Activated CD4-positive, alpha-beta memory T cell treated with anti-CD3 and anti-CD28 coated beads for 36 hours (primary cell): ENCODE measurements around the gene NXT1. TPM values are rescaled to one million over a fixed set of nuclear protein-coding genes. Genes with fewer than 3 reads are reported as not detected.

Source experiments
- CTCF ChIA-PET: fragments of 350-600 bp; sonication (Branson Sonifier 250); formaldehyde crosslinking; loops from one replicate; lab custom pipeline; 2021; ENCODE audit warnings: antibody characterized with exemption, inconsistent platforms; lab: Charles Lee
- POLR2A ChIA-PET: fragments of 350-600 bp; sonication (Branson Sonifier 250); formaldehyde crosslinking; loops from one replicate; lab custom pipeline; 2021; ENCODE audit warnings: antibody characterized with exemption; lab: Charles Lee
- DNase-seq: peaks from one replicate; pipeline ENCODE4 v3.0.0-alpha.2; 2020
- H3K27ac Mint-ChIP-seq: one replicate; pipeline ENCODE4 v1.8.0; 2021; ENCODE audit warnings: mixed read lengths
- H3K27me3 Mint-ChIP-seq: one replicate; pipeline ENCODE4 v1.8.0; 2021; ENCODE audit warnings: mixed read lengths
- H3K36me3 Mint-ChIP-seq: one replicate; pipeline ENCODE4 v1.8.0; 2021; ENCODE audit warnings: mixed read lengths
- H3K4me1 Mint-ChIP-seq: one replicate; pipeline ENCODE4 v1.8.0; 2021; ENCODE audit warnings: low read depth, mixed read lengths
- H3K4me3 Mint-ChIP-seq: one replicate; pipeline ENCODE4 v1.8.0; 2021; ENCODE audit warnings: mild to moderate bottlenecking, mixed read lengths
- H3K9me3 Mint-ChIP-seq: one replicate; pipeline ENCODE4 v1.8.0; 2021; ENCODE audit warnings: mixed read lengths
- intact Hi-C: fragments of 100-400 bp; cut with micrococcal nuclease; formaldehyde crosslinking; loops from one replicate; pipeline ENCODE4 v1.15.1; 2023
- total RNA-seq, 2 experiments: library from RNA; stranded (reverse); gene quantifications; one replicate each; pipeline ENCODE4 v1.2.3, GENCODE V29; 2021

Gene NXT1
- total RNA-seq, 2 experiments from 2014 or later = 39.0 to 39.3 TPM

DNA sequence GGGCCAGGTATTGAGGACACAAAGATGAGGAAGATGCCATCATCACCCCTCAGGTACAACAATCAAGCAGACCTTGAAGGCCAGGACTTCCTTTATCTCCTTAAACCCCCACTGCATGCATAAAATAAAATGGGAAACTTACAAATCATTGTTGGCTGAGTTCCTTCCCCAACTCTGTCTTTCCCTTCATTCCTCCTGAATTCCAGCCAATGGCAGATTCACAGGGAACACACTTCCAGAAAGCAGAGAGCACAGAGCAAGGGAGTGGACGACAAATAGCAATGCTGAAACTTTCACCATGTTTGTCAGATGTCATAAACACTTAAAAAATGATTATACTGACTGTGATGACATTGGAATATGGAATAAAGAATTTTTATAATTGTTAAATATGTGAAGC lies 37.3 kb upstream of the NXT1 start:
- ChIA-PET POLR2A (no interaction called here), CTCF (no interaction called here)

GRCh38 chr20:23314699-23315098 lies 35.9 kb upstream of the NXT1 start:
- Mint-ChIP-seq H3K27me3 (peaks cover 11% of the 10 kb centered on the region), H3K36me3 (no peaks in the 10 kb centered on the region), H3K9me3 (no peaks in the 10 kb centered on the region), H3K4me3 (no peak overlapping the region), H3K4me1 (no peaks in the 10 kb centered on the region), H3K27ac (no peak overlapping the region)
- intact Hi-C loops = no loop called here
- CTCF ChIA-PET = no interaction called here
- POLR2A ChIA-PET = no interaction called here
- DNase-seq = no peak

More for the DNA sequence above, 37.3 kb upstream of the NXT1 start:
- intact Hi-C loops = no loop called here
- H3K4me3 Mint-ChIP-seq = no peak overlapping the region
- no peaks in the 10 kb centered on the region for H3K9me3 Mint-ChIP-seq
- peaks cover 11% of the 10 kb centered on the region for H3K27me3 Mint-ChIP-seq
- no peak for DNase-seq
- H3K27ac Mint-ChIP-seq = no peak overlapping the region
- H3K36me3 Mint-ChIP-seq = no peaks in the 10 kb centered on the region
- no peaks in the 10 kb centered on the region for H3K4me1 Mint-ChIP-seq

DNA sequence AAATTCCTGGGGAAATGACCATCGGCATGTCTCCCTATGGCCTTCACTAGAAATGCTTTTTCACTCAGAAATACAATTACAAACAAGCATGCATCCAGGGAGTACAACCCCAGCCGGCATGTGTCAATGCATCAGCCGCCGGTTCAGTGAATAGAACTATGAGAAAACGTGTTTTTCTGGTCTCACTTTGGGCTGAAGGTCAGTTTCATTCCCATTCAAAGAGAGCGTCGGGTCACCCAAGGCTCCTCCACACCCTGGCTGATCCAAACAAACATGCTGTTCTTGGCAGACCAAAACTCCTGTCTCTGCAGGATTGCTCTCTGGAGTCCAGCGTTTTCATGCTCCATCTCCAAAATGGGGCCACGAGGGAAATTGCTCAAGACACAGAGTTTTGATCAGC lies 35.5 kb upstream of the NXT1 start:
- Mint-ChIP-seq H3K27me3 (peaks cover 11% of the 10 kb centered on the region), H3K4me1 (no peaks in the 10 kb centered on the region)
- CTCF ChIA-PET = interaction anchor here (1.4 kb wide), 1 partner anchor 127 kb away, joined by 3 read pairs; no protein-coding TSS in a partner anchor

DNA sequence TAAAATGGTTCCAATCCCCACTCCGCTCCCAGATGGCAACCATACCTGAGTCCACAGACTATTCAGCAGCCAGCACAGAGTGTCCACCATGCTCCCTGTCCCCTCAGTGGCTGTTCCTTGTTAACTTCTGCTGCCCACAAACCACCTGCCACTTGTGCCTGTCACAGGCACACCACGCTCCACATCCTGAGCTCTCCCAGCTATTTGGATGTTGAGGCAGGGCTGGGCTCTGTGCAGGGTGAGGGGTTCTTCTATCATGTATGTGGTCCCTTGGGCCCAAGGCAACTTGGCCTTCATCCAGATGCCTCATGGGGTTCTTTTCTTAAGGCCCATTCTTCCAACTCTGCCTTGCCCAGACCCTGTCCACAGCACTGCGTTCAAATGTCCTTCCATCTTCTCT lies 34.0 kb upstream of the NXT1 start:
- intact Hi-C loops = no loop called here

More for the DNA sequence above, 35.5 kb upstream of the NXT1 start:
- Mint-ChIP-seq H3K36me3 (no peaks in the 10 kb centered on the region), H3K4me3 (no peak overlapping the region), H3K9me3 (no peaks in the 10 kb centered on the region), H3K27ac (no peak overlapping the region)
- POLR2A ChIA-PET = no interaction called here
- no peak for DNase-seq
- intact Hi-C loops = no loop called here

GRCh38 chr20:23317081-23317480 lies 33.5 kb upstream of the NXT1 start:
- H3K27me3 Mint-ChIP-seq = peaks cover 3% of the 10 kb centered on the region

More for the DNA sequence above, 34.0 kb upstream of the NXT1 start:
- Mint-ChIP-seq H3K27me3 (peaks cover 4% of the 10 kb centered on the region), H3K36me3 (no peaks in the 10 kb centered on the region), H3K9me3 (no peaks in the 10 kb centered on the region), H3K27ac (no peak overlapping the region), H3K4me1 (no peaks in the 10 kb centered on the region), H3K4me3 (no peak overlapping the region)
- no peak for DNase-seq
- ChIA-PET POLR2A (no interaction called here), CTCF (interaction anchor here (1.4 kb wide), 1 partner anchor 126 kb away, joined by 3 read pairs; no protein-coding TSS in a partner anchor)

GRCh38 chr20:23318347-23318746 lies 32.2 kb upstream of the NXT1 start:
- POLR2A ChIA-PET = no interaction called here
- no peak for DNase-seq
- Mint-ChIP-seq H3K36me3 (no peaks in the 10 kb centered on the region), H3K27ac (no peak overlapping the region), H3K9me3 (no peaks in the 10 kb centered on the region), H3K4me1 (no peaks in the 10 kb centered on the region), H3K27me3 (no peaks in the 10 kb centered on the region), H3K4me3 (no peak overlapping the region)
- intact Hi-C loops = no loop called here
- CTCF ChIA-PET = no interaction called here

More at GRCh38 chr20:23317081-23317480, 33.5 kb upstream of the NXT1 start:
- no peaks in the 10 kb centered on the region for H3K36me3 Mint-ChIP-seq
- intact Hi-C loops = no loop called here
- no peak overlapping the region for H3K4me3 Mint-ChIP-seq
- ChIA-PET CTCF (no interaction called here), POLR2A (no interaction called here)
- no peak for DNase-seq
- H3K9me3 Mint-ChIP-seq = no peaks in the 10 kb centered on the region
- no peaks in the 10 kb centered on the region for H3K4me1 Mint-ChIP-seq
- no peak overlapping the region for H3K27ac Mint-ChIP-seq

GRCh38 chr20:23320317-23320716 lies 30.3 kb upstream of the NXT1 start:
- Mint-ChIP-seq H3K36me3 (no peaks in the 10 kb centered on the region), H3K9me3 (no peaks in the 10 kb centered on the region), H3K27me3 (no peaks in the 10 kb centered on the region), H3K4me1 (no peaks in the 10 kb centered on the region), H3K4me3 (no peak overlapping the region), H3K27ac (no peak overlapping the region)
- DNase-seq = no peak
- CTCF ChIA-PET = interaction anchor here (0.5 kb wide), 1 partner anchor 80 kb away, joined by 3 read pairs; no protein-coding TSS in a partner anchor
- intact Hi-C loops = no loop called here
- POLR2A ChIA-PET = no interaction called here

DNA sequence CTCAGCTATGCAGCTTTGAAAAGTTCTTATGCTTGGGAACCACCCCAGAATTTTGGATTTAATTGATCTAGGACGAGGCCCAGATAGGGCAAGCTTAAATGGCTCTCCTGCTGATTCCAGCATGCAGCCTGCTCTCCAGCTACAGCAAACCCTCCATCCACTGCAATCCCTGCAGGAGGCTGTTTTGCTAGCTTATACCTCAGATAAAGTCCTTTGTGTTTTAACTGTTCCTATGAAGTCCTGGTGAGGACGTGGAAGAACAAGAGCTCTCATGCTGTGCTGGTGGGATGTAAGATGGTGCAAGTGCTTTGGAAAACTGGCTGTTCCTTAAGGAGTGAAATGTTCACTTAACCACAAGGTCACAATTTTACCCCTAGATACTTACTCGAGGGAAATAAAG lies 25.5 kb upstream of the NXT1 start:
- POLR2A ChIA-PET = interaction anchor here (0.7 kb wide), 1 partner anchor 25 kb away, joined by 4 read pairs; the partner anchor contains the start of gene NXT1
- H3K4me1 Mint-ChIP-seq = no peaks in the 10 kb centered on the region
- H3K4me3 Mint-ChIP-seq = no peak overlapping the region
- CTCF ChIA-PET = interaction anchor here (0.6 kb wide), 1 partner anchor 64 kb away, joined by 3 read pairs; no protein-coding TSS in a partner anchor
- no peaks in the 10 kb centered on the region for H3K36me3 Mint-ChIP-seq
- no peak overlapping the region for H3K27ac Mint-ChIP-seq
- intact Hi-C loops = no loop called here
- H3K9me3 Mint-ChIP-seq = no peaks in the 10 kb centered on the region
- no peaks in the 10 kb centered on the region for H3K27me3 Mint-ChIP-seq
- no peak for DNase-seq

DNA sequence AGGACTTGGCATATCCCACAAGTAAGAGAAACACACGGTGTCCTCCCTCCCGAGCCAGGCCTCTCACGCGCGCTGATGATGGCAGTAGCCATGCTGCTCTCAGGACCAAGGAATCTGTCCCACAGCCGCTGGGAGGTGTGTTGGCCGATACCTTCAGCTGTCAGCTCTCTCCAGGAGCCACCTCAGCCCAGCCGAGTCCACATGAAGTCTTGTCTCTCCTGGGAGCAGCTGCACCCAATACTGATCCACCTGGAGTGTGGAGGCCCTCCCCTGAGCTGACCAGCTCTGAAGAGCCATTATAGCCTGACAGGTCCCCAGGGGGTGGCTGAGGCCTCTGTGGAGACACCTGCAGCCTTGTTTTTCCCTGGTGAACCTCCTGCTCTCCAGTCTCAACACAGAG lies 23.8 kb upstream of the NXT1 start:
- ChIA-PET POLR2A (no interaction called here), CTCF (no interaction called here)
- Mint-ChIP-seq H3K4me1 (no peaks in the 10 kb centered on the region), H3K9me3 (no peaks in the 10 kb centered on the region), H3K36me3 (no peaks in the 10 kb centered on the region), H3K4me3 (no peak overlapping the region), H3K27ac (no peak overlapping the region), H3K27me3 (no peaks in the 10 kb centered on the region)
- no peak for DNase-seq
- intact Hi-C loops = no loop called here

DNA sequence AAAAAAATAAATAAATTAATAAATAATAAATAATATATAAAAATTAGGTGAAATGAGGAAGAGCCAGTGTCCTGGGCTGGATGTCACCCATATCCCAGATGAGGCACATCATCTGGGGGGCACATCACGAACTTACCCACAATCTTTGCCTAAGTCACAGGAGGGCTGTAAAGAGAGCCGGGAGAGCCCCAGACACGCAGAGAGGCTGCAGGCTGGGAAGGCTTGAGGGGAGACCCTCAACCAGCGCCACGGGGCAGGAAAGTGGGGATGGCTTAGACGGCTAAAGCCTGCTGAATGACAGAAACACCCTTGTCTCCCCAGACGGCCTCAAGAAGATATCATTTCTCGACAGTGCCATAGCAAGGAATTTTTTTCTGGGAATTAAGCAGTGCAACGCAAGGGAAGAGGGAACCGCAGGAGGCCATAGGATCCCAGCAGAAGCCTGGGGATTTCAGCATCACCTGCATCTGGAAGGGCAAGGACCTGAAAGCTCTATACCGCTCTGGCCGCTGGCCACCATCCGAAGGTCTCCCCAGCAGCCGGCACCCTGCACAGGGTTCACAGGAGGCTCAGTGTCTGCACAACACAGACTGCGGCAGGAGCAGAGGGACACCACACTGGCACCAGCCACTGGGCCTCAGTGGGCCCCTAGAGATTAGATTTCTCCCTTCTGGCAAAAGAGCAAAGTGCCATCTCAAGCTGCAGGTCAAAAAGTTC lies 22.8 kb upstream of the NXT1 start:
- intact Hi-C loops = no loop called here
- CTCF ChIA-PET = interaction anchor here (0.7 kb wide), 1 partner anchor 172 kb away, joined by 3 read pairs; no protein-coding TSS in a partner anchor
- Mint-ChIP-seq H3K27ac (no peak overlapping the region), H3K36me3 (no peaks in the 10 kb centered on the region), H3K4me1 (no peaks in the 10 kb centered on the region), H3K9me3 (no peaks in the 10 kb centered on the region), H3K27me3 (no peaks in the 10 kb centered on the region), H3K4me3 (no peak overlapping the region)
- DNase-seq = no peak
- POLR2A ChIA-PET = no interaction called here

DNA sequence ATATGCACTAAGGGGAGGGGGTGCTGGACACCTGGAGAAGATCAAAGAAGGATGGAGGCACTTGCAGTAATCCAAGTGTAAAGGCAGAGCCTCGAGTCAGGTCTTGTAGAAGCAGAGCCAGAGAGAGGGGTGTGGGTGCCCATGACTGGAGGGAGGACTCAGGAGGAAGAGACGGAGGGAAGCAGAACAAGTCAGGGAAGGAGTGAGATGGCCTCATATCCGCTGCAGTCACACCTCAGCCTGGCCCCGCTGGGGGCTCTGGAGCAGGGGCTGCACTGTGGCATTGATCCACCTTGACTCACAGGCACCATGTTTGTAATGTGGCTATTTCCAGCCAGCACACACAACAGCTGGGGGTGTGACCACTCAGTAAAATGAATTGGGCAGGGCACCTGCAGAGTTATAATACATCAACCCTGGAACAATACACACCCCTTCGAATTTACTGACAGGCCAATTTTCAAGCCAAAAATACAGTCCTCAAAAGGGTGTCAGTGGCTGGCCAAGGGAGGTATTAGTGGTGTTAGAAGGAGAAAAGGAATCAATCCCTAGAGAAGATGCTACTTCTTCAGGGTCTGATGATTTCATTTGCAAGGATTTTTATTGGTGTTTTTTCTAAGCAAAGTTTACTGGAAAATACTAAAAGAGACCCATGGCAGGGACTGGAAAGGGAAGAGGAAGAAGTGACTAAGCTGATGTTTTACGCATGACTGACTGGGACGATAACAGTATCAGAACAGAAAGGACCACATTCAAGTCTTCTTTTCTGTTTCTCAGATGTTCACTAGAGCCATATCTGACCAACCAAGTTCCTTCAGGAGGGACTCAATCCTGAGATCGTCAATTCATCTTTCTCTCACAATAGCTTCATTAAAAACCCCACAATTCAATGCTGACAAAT lies 18.9 kb upstream of the NXT1 start:
- DNase-seq = no peak
- Mint-ChIP-seq H3K4me3 (no peak overlapping the region), H3K27ac (no peak overlapping the region), H3K36me3 (no peaks in the 10 kb centered on the region), H3K4me1 (no peaks in the 10 kb centered on the region), H3K9me3 (no peaks in the 10 kb centered on the region), H3K27me3 (no peaks in the 10 kb centered on the region)
- ChIA-PET CTCF (no interaction called here), POLR2A (no interaction called here)
- intact Hi-C loops = no loop called here

DNA sequence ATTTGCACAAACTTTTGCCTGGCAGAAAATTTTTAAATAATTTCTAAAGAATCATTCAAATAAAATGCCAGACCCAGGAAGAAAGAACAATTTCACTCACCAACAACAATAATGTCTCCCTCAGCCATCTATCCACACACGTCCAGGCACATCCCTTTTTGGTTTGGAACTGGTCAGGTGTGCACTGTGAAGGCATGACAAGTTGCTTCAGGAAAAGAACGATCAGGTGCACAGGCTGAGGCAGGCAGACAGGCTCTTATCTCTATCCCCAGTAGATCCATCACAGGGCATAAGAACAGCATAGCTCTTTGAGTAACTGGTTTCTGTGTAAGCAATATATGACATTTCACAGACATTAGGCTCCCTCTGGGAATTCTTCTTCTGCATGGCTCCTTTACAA lies 18.1 kb upstream of the NXT1 start:
- H3K36me3 Mint-ChIP-seq = no peaks in the 10 kb centered on the region
- no peak for DNase-seq
- no peaks in the 10 kb centered on the region for H3K4me1 Mint-ChIP-seq
- H3K4me3 Mint-ChIP-seq = no peak overlapping the region
- ChIA-PET POLR2A (no interaction called here), CTCF (no interaction called here)
- no peak overlapping the region for H3K27ac Mint-ChIP-seq
- intact Hi-C loops = no loop called here
- no peaks in the 10 kb centered on the region for H3K9me3 Mint-ChIP-seq
- no peaks in the 10 kb centered on the region for H3K27me3 Mint-ChIP-seq
